ENCODE measurements around the gene MSH3.
A peak's percentile ranks its signal among the peaks of the same experiment; 100 is the strongest.
"Not testable (repeated sequence)": the region's sequence is repeated elsewhere in the genome, so short reads cannot be mapped to it uniquely, and the experiment has no call there.

MSH3 gene

GRCh38 chr5:80711216-80711615 is 56.8 kb downstream of the MSH3 start:
- DNase-seq, result no peak

GRCh38 chr5:80711938-80712337 is 57.5 kb downstream of the MSH3 start:
- peak; percentile 37 for DNase-seq

DNA sequence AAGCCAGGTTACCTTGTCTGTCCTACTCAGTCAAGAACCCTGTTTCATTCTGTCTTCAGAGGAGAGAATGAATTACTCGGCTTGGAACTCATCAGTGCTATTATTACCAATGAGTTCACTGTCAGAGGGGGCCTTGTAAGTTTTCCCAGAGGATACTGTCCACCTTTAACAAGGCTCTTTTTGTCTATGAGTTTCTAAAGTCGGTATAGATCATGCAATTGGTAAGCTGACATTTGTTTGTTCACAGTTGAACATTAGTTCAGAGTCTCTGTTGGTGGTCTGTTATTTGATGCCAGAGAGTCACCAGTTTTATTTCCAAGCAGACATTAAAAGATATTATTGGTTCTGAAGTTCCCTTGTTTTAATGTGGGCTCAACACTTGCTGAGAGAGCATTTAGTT is 58.5 kb downstream of the MSH3 start:
- DNase-seq, result no peak

DNA sequence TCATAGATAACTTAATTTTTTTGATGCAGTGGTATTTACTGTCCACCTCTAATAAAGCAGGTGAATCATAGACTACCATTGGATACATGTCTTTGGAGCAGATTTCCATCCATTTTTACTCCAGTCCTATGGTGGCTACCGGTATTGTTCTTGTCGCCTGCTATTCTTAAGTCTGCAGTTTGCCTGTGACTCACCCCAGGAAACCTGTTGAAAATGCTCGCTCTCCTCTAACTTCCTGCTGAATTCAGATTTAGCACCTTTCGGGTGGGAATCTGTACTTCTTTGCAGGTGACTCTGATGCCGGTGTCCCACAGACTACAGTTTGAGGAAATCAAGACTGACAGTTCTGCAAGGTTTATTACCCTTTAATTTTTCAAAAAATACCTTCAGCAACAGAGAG is 59.2 kb downstream of the MSH3 start:
- DNase-seq, result no peak

- DNase-seq, result no peak
Observed at GRCh38 chr5:80714570-80715298, 60.3 kb downstream of the MSH3 start.

DNA sequence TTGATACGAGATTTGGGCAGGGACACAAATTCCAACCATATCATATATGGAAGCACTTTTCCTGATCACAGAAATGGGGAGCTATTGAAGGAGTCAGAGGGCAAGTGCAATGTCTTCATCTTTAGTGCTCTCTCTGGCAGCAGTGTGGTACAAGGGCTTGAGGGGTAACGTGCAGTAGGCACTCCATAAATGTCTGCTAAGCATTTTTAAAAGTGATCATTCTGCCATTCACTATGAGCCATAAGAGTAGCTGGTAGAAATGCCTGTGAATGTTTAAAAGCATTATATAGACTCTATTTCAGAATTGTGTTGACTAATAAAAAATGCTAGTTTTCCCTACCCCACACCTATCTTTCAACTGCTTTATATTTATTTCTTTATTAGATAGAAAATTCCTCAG is 61.4 kb downstream of the MSH3 start:
- no peak for DNase-seq

- DNase-seq, result no peak
Observed at GRCh38 chr5:80720181-80720580, 65.7 kb downstream of the MSH3 start.

GRCh38 chr5:80722916-80723315 is 68.5 kb downstream of the MSH3 start:
- no peak for DNase-seq

DNA sequence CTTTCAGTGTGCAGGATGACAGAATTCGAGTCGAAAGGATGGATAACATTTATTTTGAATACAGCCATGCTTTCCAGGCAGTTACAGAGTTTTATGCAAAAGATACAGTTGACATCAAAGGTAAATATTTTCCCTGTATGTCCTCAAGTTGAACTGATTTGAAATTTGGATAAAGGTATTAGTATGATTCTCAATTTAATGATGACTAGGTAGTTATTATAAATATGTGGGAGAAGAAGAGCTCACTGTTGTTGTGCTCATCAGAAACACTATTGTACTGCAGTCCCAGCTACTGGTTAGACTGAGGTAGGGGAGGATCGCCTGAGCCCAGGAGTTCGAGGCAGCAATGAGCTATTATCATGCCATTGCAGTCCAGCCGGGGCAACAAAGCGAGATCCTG is 71.0 kb downstream of the MSH3 start:
- no peak for DNase-seq

DNA sequence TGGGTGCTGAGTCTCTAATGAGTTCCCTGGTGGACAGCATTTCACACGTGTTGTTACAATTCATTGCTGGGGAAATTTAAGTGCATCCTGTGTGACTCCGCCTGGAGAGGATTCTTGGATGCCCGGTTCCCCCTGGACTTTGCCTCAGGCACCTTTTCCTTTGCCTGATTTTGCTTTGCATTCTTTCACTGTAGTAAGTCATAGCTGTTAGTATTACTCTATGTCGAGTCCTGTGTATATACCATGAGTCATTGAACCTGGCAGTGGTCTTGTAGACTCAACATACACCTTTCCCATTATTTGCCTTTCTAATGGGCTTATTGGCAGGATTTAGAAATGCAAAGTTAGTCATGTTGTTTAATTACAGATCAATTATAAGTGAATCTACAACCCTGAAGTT is 82.3 kb downstream of the MSH3 start:
- DNase-seq, result no peak

- no peak for DNase-seq
Observed at GRCh38 chr5:80738466-80738865, 84.0 kb downstream of the MSH3 start.

- no peak for DNase-seq
Observed at GRCh38 chr5:80739057-80739456, 84.6 kb downstream of the MSH3 start.

GRCh38 chr5:80739496-80739895 is 85.0 kb downstream of the MSH3 start:
- no peak for DNase-seq

GRCh38 chr5:80739898-80740297 is 85.4 kb downstream of the MSH3 start:
- no peak for DNase-seq

DNA sequence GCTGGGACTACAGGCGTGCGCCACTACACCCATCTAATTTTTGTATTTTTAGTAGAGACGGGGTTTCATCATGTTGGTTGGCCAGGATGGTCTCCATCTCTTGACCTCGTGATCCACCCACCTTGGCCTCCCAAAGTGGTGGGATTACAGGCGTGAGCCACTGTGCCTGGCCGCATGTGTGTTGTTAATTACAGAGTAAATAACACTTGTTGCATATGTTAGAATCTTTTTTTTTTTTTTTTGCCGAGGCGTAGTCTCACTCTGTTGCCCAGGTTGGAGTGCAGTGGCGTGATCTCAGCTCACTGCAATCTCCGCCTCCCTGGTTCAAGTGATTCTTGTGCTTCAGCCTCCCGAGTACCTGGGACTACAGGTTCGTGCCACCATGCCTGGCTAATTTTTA is 86.0 kb downstream of the MSH3 start:
- not testable (repeated sequence) for DNase-seq

- DNase-seq, result no peak
Observed at GRCh38 chr5:80740999-80741398, 86.5 kb downstream of the MSH3 start.

- DNase-seq, result no peak
Observed at GRCh38 chr5:80744149-80744548, 89.7 kb downstream of the MSH3 start.

GRCh38 chr5:80745490-80745889 is 91.0 kb downstream of the MSH3 start:
- DNase-seq, result no peak

DNA sequence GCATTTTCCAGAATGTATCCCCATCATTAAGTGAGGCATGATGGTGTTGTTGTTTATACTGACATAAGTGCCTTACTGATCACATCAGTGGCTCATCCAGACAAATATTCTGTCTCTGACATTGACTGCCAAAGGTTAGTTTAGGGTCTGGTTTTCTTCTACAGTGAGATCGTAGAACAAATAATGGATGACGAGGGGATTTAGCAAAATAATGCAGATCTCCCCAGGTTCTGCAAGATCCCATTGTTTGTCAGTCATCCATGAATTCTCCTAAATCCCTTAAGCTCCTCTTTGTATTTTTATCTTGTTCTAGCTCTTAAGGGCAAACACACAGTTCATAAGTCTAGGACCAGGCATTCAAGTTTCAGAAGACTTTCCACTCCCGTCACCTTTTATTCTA is 93.5 kb downstream of the MSH3 start:
- no peak for DNase-seq

GRCh38 chr5:80752427-80752826 is 98.0 kb downstream of the MSH3 start:
- DNase-seq, result no peak

GRCh38 chr5:80753712-80754111 is 99.3 kb downstream of the MSH3 start:
- no peak for DNase-seq

- DNase-seq, result peak; percentile 90
Observed at GRCh38 chr5:80754900-80755299, 100.4 kb downstream of the MSH3 start.

GRCh38 chr5:80755626-80756025 is 101.2 kb downstream of the MSH3 start:
- DNase-seq, result no peak

DNA sequence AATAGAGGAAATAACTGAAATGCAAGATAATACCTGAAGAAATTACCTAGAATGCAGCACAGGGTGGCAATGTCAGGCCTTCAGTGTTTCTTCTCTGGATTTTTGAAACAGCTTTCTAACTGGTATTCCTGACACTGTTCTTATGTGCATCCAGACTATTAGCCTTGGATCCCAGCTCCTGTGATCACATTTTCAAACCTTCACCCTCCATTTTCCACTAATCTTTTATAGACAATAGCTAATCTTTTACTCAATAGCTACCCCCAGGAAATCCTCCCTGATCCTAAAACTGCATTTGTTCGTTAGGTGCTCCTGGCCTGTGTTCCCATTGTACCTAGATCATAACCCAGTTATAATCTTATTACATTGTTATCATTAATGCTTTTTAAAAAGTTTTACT is 101.8 kb downstream of the MSH3 start:
- no peak for DNase-seq

- DNase-seq, result no peak
Observed at GRCh38 chr5:80757290-80757689, 102.8 kb downstream of the MSH3 start.

Measured in COR-L47 (cell line).